ENCODE results near the gene KIR2DL4.
"Not testable (repeated sequence)": the region's sequence is repeated elsewhere in the genome, so short reads cannot be mapped to it uniquely, and the experiment has no call there.

Gene KIR2DL4

DNA sequence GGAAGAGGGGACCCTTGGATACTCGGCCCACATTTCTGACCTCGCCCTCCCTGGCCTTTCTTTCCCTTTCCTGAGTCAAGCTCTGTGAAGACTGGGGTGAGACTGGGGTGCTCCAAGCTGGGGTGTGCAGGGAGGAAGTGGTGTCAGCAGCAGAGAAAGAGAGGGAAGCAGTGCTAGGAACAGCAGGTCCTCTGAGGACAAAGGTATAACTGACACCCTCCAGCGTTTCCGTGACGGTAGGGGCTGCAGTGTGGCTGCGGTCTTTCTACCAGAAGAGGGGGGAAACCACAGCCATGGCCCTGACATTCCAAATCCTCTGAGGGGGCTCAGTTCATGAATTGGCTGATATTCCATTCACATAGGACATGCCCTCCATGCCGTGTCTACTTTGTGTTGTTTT is 47.9 kb downstream of the KIR2DL4 start:
- TF ChIP-seq, protein P1, sequence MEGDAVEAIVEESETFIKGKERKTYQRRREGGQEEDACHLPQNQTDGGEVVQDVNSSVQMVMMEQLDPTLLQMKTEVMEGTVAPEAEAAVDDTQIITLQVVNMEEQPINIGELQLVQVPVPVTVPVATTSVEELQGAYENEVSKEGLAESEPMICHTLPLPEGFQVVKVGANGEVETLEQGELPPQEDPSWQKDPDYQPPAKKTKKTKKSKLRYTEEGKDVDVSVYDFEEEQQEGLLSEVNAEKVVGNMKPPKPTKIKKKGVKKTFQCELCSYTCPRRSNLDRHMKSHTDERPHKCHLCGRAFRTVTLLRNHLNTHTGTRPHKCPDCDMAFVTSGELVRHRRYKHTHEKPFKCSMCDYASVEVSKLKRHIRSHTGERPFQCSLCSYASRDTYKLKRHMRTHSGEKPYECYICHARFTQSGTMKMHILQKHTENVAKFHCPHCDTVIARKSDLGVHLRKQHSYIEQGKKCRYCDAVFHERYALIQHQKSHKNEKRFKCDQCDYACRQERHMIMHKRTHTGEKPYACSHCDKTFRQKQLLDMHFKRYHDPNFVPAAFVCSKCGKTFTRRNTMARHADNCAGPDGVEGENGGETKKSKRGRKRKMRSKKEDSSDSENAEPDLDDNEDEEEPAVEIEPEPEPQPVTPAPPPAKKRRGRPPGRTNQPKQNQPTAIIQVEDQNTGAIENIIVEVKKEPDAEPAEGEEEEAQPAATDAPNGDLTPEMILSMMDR (IDR thresholded peaks at IDR 0.05; ENCODE audit: unreplicated experiment in 3 of 3), result no peak
- H3K27ac Mint-ChIP-seq, result no peak overlapping the region
- no peaks in the 10 kb centered on the region for H3K36me3 Mint-ChIP-seq (ENCODE audit: low read depth)
- no peaks in the 10 kb centered on the region for H3K27me3 Mint-ChIP-seq (ENCODE audit: low read depth)
- peaks cover 64% of the 10 kb centered on the region for H3K9me3 Mint-ChIP-seq
- H3K4me1 Mint-ChIP-seq, result no peaks in the 10 kb centered on the region
- H3K4me3 Mint-ChIP-seq, result no peak overlapping the region

DNA sequence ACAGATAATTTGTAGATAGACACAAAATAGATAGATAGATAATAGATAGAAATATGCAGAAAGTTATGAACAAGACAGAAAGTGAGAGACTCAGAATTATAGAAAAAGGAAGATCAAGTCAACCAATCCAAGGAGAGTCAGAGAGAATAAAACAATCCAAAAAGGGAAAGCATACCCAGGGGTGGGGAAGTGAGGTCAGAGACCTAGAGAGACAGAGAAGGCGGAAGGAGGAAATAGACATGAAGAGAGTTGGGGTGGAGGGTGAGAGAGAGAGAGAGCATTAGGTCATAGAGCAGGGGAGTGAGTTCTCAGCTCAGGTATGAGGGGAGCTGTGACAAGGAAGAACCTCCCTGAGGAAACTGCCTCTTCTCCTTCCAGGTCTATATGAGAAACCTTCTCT is 51.8 kb downstream of the KIR2DL4 start:
- H3K27me3 Mint-ChIP-seq (ENCODE audit: low read depth); H3K27ac Mint-ChIP-seq; H3K36me3 Mint-ChIP-seq (ENCODE audit: low read depth); H3K4me1 Mint-ChIP-seq; H3K4me3 Mint-ChIP-seq: not testable (repeated sequence)
- peaks cover 47% of the 10 kb centered on the region for H3K9me3 Mint-ChIP-seq

DNA sequence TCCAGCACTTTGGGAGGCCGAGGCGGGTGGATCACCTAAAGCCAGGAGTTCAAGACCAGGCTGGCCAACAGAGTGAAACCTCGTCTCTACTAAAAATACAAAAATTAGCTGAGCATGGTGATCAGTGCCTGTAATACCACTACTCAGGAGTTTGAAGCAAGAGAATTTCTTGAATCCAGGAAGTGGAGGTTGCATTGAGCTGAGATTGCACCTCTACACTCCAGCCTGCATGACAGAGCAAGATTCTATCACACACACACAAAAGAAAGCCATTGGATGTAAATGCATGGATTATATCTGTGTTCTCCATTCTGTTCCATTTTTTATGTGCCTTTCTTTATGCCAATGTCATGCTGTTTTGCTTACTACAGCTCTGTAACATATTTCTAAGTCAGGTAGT is 55.1 kb downstream of the KIR2DL4 start:
- not testable (repeated sequence) for H3K36me3 Mint-ChIP-seq (ENCODE audit: low read depth); H3K4me1 Mint-ChIP-seq; H3K27ac Mint-ChIP-seq; H3K27me3 Mint-ChIP-seq (ENCODE audit: low read depth); H3K4me3 Mint-ChIP-seq
- H3K9me3 Mint-ChIP-seq, result peaks cover 39% of the 10 kb centered on the region

DNA sequence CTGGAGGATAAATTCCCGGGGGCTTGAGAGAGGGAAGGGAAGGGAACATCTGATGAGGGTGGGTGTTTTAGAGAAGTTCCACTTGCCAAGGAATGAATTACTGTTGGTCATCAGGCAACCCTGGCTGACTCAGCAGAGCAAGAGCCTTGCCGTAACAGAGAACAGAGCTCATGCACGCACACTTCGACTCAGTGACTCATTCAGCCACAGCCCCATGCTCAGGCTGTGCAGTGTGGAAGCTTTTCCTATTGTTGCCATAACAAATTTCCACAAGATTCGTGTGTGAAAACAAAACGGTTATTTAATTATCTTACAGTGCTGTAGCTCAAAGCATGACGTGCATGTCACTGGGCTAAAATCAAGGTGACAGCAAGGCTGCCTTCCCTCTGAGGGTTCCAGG is 56.0 kb downstream of the KIR2DL4 start:
- not testable (repeated sequence) for H3K27me3 Mint-ChIP-seq (ENCODE audit: low read depth); H3K4me1 Mint-ChIP-seq; H3K4me3 Mint-ChIP-seq; H3K27ac Mint-ChIP-seq; H3K36me3 Mint-ChIP-seq (ENCODE audit: low read depth)
- peaks cover 34% of the 10 kb centered on the region for H3K9me3 Mint-ChIP-seq

DNA sequence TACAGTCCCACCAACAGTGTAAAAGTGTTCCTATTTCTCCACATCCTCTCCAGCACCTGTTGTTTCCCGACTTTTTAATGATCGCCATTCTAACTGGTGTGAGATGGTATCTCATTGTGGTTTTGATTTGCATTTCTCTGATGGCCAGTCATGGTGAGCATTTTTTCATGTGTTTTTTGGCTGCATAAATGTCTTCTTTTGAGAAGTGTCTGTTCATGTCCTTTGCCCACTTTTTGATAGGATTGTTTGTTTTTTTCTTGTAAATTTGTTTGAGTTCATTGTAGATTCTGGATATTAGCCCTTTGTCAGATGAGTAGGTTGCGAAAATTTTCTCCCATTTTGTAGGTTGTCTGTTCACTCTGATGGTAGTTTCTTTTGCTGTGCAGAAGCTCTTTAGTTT is 60.0 kb downstream of the KIR2DL4 start:
- not testable (repeated sequence) for H3K4me3 Mint-ChIP-seq; H3K27me3 Mint-ChIP-seq (ENCODE audit: low read depth); H3K27ac Mint-ChIP-seq; H3K4me1 Mint-ChIP-seq; H3K36me3 Mint-ChIP-seq (ENCODE audit: low read depth)
- peaks cover 35% of the 10 kb centered on the region for H3K9me3 Mint-ChIP-seq
